Uterus (tissue), 4 donors: ENCODE measurements around the gene TMEM114. TPM values are rescaled to one million over a fixed set of nuclear protein-coding genes. Genes with fewer than 3 reads are reported as not detected.
"Not testable (repeated sequence)": the region's sequence is repeated elsewhere in the genome, so short reads cannot be mapped to it uniquely, and the experiment has no call there.

ENCODE experiments used
- DNase-seq, 2 donors: peaks; one replicate each; pipeline ENCODE4 v3.0.0-alpha.2; 2019 to 2020
- H3K27ac ChIP-seq, 2 donors: fragments of 200-600 bp; sonication (generic); 1 replicate in 1 of 2; 2 replicates in 1 of 2; pipeline ENCODE4 v1.5.1; 2016 to 2018
- H3K27me3 ChIP-seq, 2 donors: fragments of 200-600 bp; sonication (generic); one replicate each; pipeline ENCODE4 v1.5.1; 2018 to 2019; ENCODE audit warnings: control low read depth in 1 of 2
- H3K36me3 ChIP-seq, 2 donors: fragments of 200-600 bp; sonication (generic); one replicate each; pipeline ENCODE4 v1.5.1; 2019; ENCODE audit warnings: control low read depth in 1 of 2
- H3K4me1 ChIP-seq, 2 donors: fragments of 200-600 bp; sonication (generic); one replicate each; pipeline ENCODE4 v1.5.1; 2018 to 2019; ENCODE audit warnings: control low read depth in 1 of 2
- H3K4me3 ChIP-seq, 2 donors: fragments of 200-600 bp; sonication (generic); 1 replicate in 1 of 2; 2 replicates in 1 of 2; pipeline ENCODE4 v1.5.1; 2018 to 2019; ENCODE audit warnings: mild to moderate bottlenecking in 1 of 2
- H3K9me3 ChIP-seq, 2 donors: fragments of 200-600 bp; sonication (generic); one replicate each; pipeline ENCODE4 v1.5.1; 2019; ENCODE audit warnings: control low read depth in 1 of 2
- CTCF ChIP-seq, 4 experiments: fragments of 200-600 bp in 2 of 4; fragments of 450-650 bp in 2 of 4; sonication (generic) in 2 of 4; IDR thresholded peaks; one replicate each; pipeline ENCODE4 v1.5.1; 2016 to 2019; ENCODE audit warnings: antibody characterized with exemption in 4 of 4, mild to moderate bottlenecking in 2 of 4, moderate library complexity in 1 of 4
- POLR2A ChIP-seq, 2 donors: fragments of 450-650 bp; IDR thresholded peaks; one replicate each; pipeline ENCODE4 v1.6.1; 2016; ENCODE audit warnings: antibody characterized with exemption in 2 of 2, mild to moderate bottlenecking in 1 of 2, moderate library complexity in 1 of 2
- intact Hi-C: fragments of 100-400 bp; cut with DNase I; formaldehyde crosslinking; loops from one replicate; pipeline ENCODE4 v1.15.1; 2023; ENCODE audit warnings: low total_unique reads
- total RNA-seq, 4 donors: library from RNA; depleted of rRNA in 3 of 4; stranded (reverse); fragments of >200 nt in 3 of 4; gene quantifications; one replicate each; pipeline versions ENCODE4 v1.1.0 to v1.2.4, GENCODE V29; 2014 to 2023
- donor health status: DM: yes; HTN: yes; CAD: no.

The TMEM114 gene
- total RNA-seq, 4 donors from 2014 or later = not detected

- intact Hi-C loops = loop anchor here (10.0 kb wide), 1 partner anchor 320 kb away; the partner anchor contains the start of gene LITAFD
- H3K4me1 ChIP-seq = no peaks in the 10 kb centered on the region
- no peaks in the 10 kb centered on the region for H3K36me3 ChIP-seq
- H3K4me3 ChIP-seq = no peak overlapping the region
- H3K27ac ChIP-seq = no peak overlapping the region
- DNase-seq = no peak
- TF ChIP-seq CTCF (IDR thresholded peaks at IDR 0.05) (no peak), POLR2A (IDR thresholded peaks at IDR 0.05) (no peak)
- H3K27me3 ChIP-seq = peaks cover 0 to 2% of the 10 kb centered on the region in 2 donors
- no peaks in the 10 kb centered on the region for H3K9me3 ChIP-seq
Measured at GRCh38 chr16:8564934-8565345, 25.4 kb downstream of the TMEM114 start.

- not testable (repeated sequence) for H3K27me3 ChIP-seq, H3K4me3 ChIP-seq, H3K27ac ChIP-seq, H3K9me3 ChIP-seq, H3K4me1 ChIP-seq, H3K36me3 ChIP-seq, DNase-seq
- intact Hi-C loops = loop anchor here (10.0 kb wide), 1 partner anchor 321 kb away; the partner anchor contains the start of gene LITAFD
Measured at GRCh38 chr16:8563944-8564540, 26.3 kb downstream of the TMEM114 start.

DNA sequence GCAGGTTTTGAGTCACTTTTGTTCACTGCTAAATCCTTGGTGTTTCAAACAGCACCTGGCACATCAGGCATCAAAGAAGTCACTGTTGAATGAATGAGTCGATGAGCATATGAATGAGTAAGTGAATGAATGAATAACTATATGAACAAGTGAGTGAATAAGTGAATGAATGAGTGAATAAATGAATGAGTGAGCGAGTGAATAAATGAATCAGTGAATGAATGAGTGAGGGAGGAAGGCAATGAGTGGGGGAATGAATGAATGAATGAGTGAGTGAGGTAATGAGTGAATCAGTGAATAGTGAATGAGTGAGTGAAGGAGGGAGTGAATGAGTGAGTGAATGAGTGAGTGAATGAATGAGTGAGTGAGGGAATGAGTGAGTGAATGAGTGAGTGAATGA is 28.8 kb downstream of the TMEM114 start:
- no peaks in the 10 kb centered on the region for H3K4me1 ChIP-seq
- TF ChIP-seq CTCF (IDR thresholded peaks at IDR 0.05) (no peak), POLR2A (IDR thresholded peaks at IDR 0.05) (no peak)
- no peaks in the 10 kb centered on the region for H3K9me3 ChIP-seq
- no peak for DNase-seq
- H3K4me3 ChIP-seq = no peak overlapping the region
- no peaks in the 10 kb centered on the region for H3K27me3 ChIP-seq
- intact Hi-C loops = loop anchor here (10.0 kb wide), 1 partner anchor 323 kb away; the partner anchor contains the start of gene LITAFD
- H3K36me3 ChIP-seq = no peaks in the 10 kb centered on the region
- no peak overlapping the region for H3K27ac ChIP-seq

DNA sequence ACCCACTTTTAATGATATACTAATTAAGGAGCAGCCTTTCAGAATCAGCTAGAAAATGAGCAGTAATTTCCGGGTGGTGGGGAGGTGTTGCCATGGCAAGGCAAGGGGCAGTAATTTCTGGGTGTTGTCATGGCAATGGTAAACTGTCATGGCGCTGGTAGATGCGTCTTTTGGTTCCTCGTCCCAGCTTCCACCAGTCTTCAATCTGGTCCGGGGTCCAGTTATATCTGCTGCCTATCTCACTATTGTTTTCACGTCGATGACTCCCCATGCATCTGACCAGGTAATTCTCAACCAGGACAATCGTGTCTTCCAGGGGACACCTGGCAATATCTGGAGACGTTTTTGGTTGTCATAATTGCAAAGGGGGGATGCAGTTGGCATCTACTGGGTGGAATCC is 34.9 kb downstream of the TMEM114 start:
- intact Hi-C loops = no loop called here
- TF ChIP-seq POLR2A (IDR thresholded peaks at IDR 0.05) = no peak
- TF ChIP-seq CTCF (IDR thresholded peaks at IDR 0.05) = no peak

DNA sequence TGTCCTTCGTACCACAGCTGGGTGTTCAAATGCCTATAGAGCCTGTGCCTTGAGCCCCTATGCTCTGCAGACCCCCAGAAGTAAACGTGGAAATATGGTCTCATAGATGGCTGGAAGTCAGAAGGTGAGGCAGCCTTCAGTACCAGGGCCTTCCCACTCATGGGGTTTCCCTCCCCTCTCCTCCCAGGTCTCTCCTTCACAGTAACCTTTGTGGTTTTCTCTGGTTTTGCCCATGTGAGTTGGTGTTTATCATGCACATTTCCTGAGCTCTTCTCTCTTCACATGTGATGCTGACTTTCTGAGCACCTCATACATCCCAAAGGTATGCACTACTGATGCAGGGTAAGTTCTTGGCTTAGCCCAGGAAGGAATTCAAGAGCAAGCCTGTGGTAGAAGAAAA is 35.4 kb downstream of the TMEM114 start:
- H3K27ac ChIP-seq = no peak overlapping the region

More for the DNA sequence above, 34.9 kb downstream of the TMEM114 start:
- Histone ChIP-seq H3K36me3 (no peaks in the 10 kb centered on the region), H3K27ac (no peak overlapping the region), H3K4me1 (no peaks in the 10 kb centered on the region), H3K4me3 (no peak overlapping the region), H3K9me3 (no peaks in the 10 kb centered on the region), H3K27me3 (no peaks in the 10 kb centered on the region)
- no peak for DNase-seq

More for the DNA sequence above, 35.4 kb downstream of the TMEM114 start:
- H3K27me3 ChIP-seq = no peaks in the 10 kb centered on the region
- no peak for DNase-seq
- no peak overlapping the region for H3K4me3 ChIP-seq
- TF ChIP-seq CTCF (IDR thresholded peaks at IDR 0.05) (no peak), POLR2A (IDR thresholded peaks at IDR 0.05) (no peak)
- intact Hi-C loops = no loop called here
- H3K4me1 ChIP-seq = no peaks in the 10 kb centered on the region
- H3K9me3 ChIP-seq = no peaks in the 10 kb centered on the region
- H3K36me3 ChIP-seq = no peaks in the 10 kb centered on the region
